Body of pancreas (tissue), 4 donors: ENCODE data around the gene RAB44.

ENCODE experiments used
- POLR2A ChIP-seq, 3 donors: fragments of 450-650 bp; IDR thresholded peaks; one replicate each; pipeline ENCODE4 v1.6.1; 2016; ENCODE audit warnings: antibody characterized with exemption in 3 of 3, mild to moderate bottlenecking in 2 of 3
- TF ChIP-seq, protein P1 (sequence below), 7 experiments: fragments of 450-650 bp in 4 of 7; fragments of 200-600 bp in 3 of 7; sonication (generic) in 3 of 7; IDR thresholded peaks; one replicate each; pipeline ENCODE4 v1.5.1; 2016 to 2019; ENCODE audit warnings: antibody characterized with exemption in 7 of 7

DNA sequence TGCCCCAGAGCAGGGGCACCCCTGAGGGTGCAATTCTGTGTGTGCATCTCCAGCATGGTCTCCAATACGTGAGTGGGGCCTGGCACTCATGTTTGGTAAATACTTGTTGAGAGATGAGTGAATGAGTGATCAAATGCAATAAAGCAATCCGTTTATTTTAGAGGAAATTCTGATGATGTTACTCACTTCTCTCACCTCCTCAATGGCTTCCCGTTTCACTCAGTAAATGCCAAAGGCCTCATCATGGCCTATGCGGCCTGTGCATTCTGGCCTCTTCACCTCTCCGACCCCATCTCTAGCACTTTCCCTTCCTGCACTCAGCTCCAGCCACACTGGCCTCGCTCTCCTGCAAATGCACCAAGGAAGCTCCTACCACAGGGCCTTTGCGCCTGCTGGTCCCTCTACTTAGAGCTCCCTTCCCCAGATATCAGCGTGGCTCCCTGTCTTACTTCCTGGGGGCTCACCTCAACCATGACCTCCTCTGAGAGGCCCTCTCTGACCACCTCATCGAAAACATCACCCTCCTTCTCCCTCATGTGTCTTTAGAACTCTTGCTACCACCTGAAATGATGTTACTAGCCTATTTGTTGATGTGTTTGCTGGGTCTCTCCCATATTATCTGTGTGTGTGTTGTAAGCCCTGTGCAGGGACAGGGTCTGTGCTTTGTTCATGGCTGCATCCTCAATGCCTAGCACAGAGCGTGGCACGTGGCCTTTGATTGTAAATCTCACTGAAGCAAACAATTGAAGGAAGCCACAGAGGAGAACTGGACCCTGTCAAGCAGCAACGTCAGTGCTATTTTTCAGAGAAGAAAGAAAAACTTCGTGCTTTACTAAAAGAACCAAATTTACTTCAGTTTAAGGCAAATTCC, 42.6 kb downstream of the RAB44 start:
- TF ChIP-seq, protein P1, sequence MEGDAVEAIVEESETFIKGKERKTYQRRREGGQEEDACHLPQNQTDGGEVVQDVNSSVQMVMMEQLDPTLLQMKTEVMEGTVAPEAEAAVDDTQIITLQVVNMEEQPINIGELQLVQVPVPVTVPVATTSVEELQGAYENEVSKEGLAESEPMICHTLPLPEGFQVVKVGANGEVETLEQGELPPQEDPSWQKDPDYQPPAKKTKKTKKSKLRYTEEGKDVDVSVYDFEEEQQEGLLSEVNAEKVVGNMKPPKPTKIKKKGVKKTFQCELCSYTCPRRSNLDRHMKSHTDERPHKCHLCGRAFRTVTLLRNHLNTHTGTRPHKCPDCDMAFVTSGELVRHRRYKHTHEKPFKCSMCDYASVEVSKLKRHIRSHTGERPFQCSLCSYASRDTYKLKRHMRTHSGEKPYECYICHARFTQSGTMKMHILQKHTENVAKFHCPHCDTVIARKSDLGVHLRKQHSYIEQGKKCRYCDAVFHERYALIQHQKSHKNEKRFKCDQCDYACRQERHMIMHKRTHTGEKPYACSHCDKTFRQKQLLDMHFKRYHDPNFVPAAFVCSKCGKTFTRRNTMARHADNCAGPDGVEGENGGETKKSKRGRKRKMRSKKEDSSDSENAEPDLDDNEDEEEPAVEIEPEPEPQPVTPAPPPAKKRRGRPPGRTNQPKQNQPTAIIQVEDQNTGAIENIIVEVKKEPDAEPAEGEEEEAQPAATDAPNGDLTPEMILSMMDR (IDR thresholded peaks at IDR 0.05): no peak
- no peak for TF ChIP-seq POLR2A (IDR thresholded peaks at IDR 0.05)
